Measurements from ENCODE around the gene DSCAM. TPM values are rescaled to one million over a fixed set of nuclear protein-coding genes. Genes with fewer than 3 reads are reported as not detected.

DSCAM gene
- total RNA-seq, 1 experiment from 2014 or later: not detected

DNA sequence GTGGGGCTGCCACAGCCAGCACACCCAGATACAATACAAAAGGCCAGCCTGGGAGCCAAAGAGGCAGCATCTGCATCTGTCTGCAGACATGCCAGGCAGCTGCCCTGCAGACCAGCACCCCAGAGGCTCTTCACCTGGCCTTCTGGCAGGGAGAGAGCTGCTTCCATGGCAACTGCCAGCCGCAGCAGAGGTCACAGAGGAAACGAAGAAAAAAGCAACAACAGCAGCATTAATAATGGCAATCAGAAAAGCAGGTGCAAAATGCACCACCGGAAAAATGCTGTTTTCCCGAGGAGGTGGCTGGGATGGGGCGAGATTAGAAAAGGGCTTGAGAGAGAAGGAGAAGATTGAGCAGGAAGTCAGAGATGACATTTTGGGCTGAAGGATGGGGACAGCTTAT is 670.2 kb downstream of the DSCAM start:
- H3K9ac ChIP-seq (ENCODE audit: low read length): no peak overlapping the region
- ATAC-seq: no peak
- H3K4me1 ChIP-seq (ENCODE audit: control insufficient read depth in 1 of 2, insufficient read depth in 2 of 2, low read length in 2 of 2): no peaks in the 10 kb centered on the region
- H3K9me2 ChIP-seq (ENCODE audit: insufficient read depth): no peaks in the 10 kb centered on the region
- no peak for DNase-seq (ENCODE audit: low read depth, low spot score)
- no peaks in the 10 kb centered on the region for H3K27me3 ChIP-seq (ENCODE audit: insufficient read depth, low read length)
- H3K36me3 ChIP-seq (ENCODE audit: control insufficient read depth in 1 of 2, insufficient read depth in 2 of 2, low read length in 2 of 2): no peaks in the 10 kb centered on the region
- intact Hi-C loops (cut with micrococcal nuclease): no loop called here
- RAD21 ChIA-PET (ENCODE audit: low non-redundant PET in 1 of 2, low total read pairs in 2 of 2, uncharacterized antibody in 2 of 2, unreplicated experiment in 2 of 2): no interaction called here
- TF ChIP-seq, protein P1, sequence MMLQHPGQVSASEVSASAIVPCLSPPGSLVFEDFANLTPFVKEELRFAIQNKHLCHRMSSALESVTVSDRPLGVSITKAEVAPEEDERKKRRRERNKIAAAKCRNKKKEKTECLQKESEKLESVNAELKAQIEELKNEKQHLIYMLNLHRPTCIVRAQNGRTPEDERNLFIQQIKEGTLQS (IDR thresholded peaks at IDR 0.05): no peak
- TF ChIP-seq, protein P2, sequence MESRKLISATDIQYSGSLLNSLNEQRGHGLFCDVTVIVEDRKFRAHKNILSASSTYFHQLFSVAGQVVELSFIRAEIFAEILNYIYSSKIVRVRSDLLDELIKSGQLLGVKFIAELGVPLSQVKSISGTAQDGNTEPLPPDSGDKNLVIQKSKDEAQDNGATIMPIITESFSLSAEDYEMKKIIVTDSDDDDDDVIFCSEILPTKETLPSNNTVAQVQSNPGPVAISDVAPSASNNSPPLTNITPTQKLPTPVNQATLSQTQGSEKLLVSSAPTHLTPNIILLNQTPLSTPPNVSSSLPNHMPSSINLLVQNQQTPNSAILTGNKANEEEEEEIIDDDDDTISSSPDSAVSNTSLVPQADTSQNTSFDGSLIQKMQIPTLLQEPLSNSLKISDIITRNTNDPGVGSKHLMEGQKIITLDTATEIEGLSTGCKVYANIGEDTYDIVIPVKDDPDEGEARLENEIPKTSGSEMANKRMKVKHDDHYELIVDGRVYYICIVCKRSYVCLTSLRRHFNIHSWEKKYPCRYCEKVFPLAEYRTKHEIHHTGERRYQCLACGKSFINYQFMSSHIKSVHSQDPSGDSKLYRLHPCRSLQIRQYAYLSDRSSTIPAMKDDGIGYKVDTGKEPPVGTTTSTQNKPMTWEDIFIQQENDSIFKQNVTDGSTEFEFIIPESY (IDR thresholded peaks at IDR 0.05; ENCODE audit: extremely low read depth, insufficient replicate concordance, low read length): no peak
- TF ChIP-seq EZH2 (IDR thresholded peaks at IDR 0.05) (no peak), EGR1 (IDR thresholded peaks at IDR 0.05; ENCODE audit: low read depth) (no peak), CBX3 (IDR thresholded peaks at IDR 0.05; ENCODE audit: low read depth) (no peak), ZNF274 (IDR thresholded peaks at IDR 0.05; ENCODE audit: low read depth, low read length) (no peak), YY1 (IDR thresholded peaks at IDR 0.05; ENCODE audit: extremely low read depth, insufficient replicate concordance, low read depth, low read length) (no peak), ZFX (IDR thresholded peaks at IDR 0.05) (no peak), ELF1 (IDR thresholded peaks at IDR 0.05; ENCODE audit: borderline replicate concordance, low read depth) (no peak)
- TF ChIP-seq, protein P3, sequence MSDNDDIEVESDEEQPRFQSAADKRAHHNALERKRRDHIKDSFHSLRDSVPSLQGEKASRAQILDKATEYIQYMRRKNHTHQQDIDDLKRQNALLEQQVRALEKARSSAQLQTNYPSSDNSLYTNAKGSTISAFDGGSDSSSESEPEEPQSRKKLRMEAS (IDR thresholded peaks at IDR 0.05): no peak
- no peaks in the 10 kb centered on the region for H4K20me1 ChIP-seq (ENCODE audit: insufficient read depth)
- H3K9me3 ChIP-seq (ENCODE audit: control insufficient read depth in 1 of 2, insufficient read depth in 1 of 2, low read depth in 1 of 2, low read length in 2 of 2): peaks cover 29 to 51% of the 10 kb centered on the region in 2 experiments; a peak in 2 of 4 replicates
- H3K4me3 ChIP-seq (replicated peaks in 1 of 2; ENCODE audit: low read depth in 1 of 2, low read length in 2 of 2): no peak overlapping the region
- H3K79me2 ChIP-seq (ENCODE audit: insufficient read depth, low read length): no peaks in the 10 kb centered on the region
- no peak overlapping the region for H3K27ac ChIP-seq (ENCODE audit: low read depth, low read length)
- POLR2A ChIA-PET: no interaction called here
- no peak overlapping the region for H2AFZ ChIP-seq (ENCODE audit: low read depth, low read length, poor library complexity, severe bottlenecking)
- CTCF ChIA-PET: no interaction called here
- BruUV-seq (replicated peaks): no TSS peak
- no peak overlapping the region for H3K4me2 ChIP-seq (ENCODE audit: low read length)

Data from HCT116 (cell line).